ENCODE data around the gene MON2. TPM values are rescaled to one million over a fixed set of nuclear protein-coding genes. Genes with fewer than 3 reads are reported as not detected.
A peak's percentile ranks its signal among the peaks of the same experiment; 100 is the strongest.

MON2 gene
- total RNA-seq (2021; ENCODE audit: unreplicated experiment) (30.1 TPM), Bru-seq, nascent RNA (percentile 79 among the genes with signal in this experiment), BruChase-seq, experiment 1, labeled RNA remaining after a 2-hour chase (percentile 81 among the genes with signal in this experiment), BruChase-seq, experiment 2, labeled RNA remaining after a 6-hour chase (percentile 77 among the genes with signal in this experiment)
- polyA plus RNA-seq (2012; ENCODE audit: insufficient read length), result 8.9 TPM
- long read RNA-seq, full-length matches to known transcripts, result 4 of 38 reads
- long read RNA-seq, partial matches to known transcripts, result 16 of 38 reads
- long read RNA-seq, other reads (novel, unspliced or antisense), result 18 of 38 reads

DNA sequence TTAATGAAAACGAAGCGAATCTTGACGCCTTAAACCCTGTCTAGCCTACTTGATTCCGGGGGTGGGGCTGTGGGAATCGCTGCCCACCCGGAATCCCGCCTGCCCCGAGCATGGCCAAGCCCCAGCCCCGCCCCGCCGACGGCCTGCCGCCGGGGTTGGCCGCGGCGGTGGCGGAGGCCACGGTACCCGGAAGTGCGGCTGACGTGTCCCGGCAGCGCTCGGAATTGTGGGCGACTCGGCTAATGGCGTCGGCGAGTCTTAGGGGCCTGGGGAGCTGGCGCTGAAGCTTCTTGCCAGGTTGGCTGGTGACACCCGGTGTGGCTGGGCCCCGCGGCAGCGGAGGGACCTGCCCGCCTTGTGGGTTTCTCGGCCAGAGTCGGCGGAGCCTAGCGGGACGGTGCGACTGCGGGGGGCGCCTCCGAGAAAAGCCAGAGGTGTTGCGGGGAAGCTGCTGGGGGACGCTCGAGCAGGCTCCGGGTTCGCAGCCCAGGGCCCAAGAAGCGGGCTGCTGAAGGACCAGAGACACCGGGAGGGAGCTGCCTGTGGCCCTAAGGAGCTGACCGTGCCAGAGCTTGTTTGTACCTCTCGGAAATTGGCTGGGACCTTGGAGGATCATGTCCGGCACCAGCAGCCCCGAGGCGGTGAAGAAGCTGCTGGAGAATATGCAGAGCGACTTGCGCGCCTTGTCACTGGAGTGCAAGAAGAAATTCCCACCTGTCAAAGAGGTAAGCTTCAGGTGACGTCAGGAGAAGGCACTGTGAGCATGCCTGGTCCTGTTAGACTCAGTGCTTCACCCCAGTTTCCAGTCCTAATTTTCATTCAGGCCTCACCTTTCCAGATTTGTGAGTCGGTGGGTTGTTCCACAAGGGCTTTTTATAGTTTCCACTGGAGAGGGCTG lies at the start of gene MON2:
Gene MON2 (plus strand): TSS at position 233 of the 898 bp plus-strand sequence. CDS start 382 bp downstream, at position 615.
- in situ Hi-C loops (cut with HindIII; ENCODE audit: low pct_unique_long_range_greater_than_20kb, low sequenced_read_pairs), result no loop called here
- Histone ChIP-seq H3K27ac (ENCODE audit: low read length) (peak within 1 kb of the TSS; percentile 92), H3K27me3 (ENCODE audit: control insufficient read depth, insufficient read depth, low read length) (no peaks in the 10 kb centered on the region), H3K9me3 (ENCODE audit: control insufficient read depth, insufficient read depth, low read depth, low read length) (peaks cover 10% of the 10 kb centered on the region; the same call in 1 of the 2 replicates), H3K36me3 (ENCODE audit: control insufficient read depth, insufficient read depth, low read length) (no peaks in the 10 kb centered on the region; the same call in 1 of the 2 replicates), H3K4me1 (ENCODE audit: control insufficient read depth, insufficient read depth, low read length) (peaks cover 7% of the 10 kb centered on the region; the same call in 1 of the 2 replicates), H3K4me3 (ENCODE audit: low read depth in 2 of 2, low read length in 2 of 2) (peak within 1 kb of the TSS; percentile 98)
- DNase-seq (ENCODE audit: low read depth, low spot score) (peak; percentile 22), ATAC-seq (peak; percentile 100)
- intact Hi-C loops (cut with micrococcal nuclease; ENCODE audit: unreplicated experiment), result no loop called here
- ChIA-PET CTCF (interaction anchor here (1.2 kb wide), 1 partner anchor 31 kb away, joined by 4 read pairs; no protein-coding TSS in a partner anchor), POLR2A (no interaction called here)
- TF ChIP-seq, protein P1, sequence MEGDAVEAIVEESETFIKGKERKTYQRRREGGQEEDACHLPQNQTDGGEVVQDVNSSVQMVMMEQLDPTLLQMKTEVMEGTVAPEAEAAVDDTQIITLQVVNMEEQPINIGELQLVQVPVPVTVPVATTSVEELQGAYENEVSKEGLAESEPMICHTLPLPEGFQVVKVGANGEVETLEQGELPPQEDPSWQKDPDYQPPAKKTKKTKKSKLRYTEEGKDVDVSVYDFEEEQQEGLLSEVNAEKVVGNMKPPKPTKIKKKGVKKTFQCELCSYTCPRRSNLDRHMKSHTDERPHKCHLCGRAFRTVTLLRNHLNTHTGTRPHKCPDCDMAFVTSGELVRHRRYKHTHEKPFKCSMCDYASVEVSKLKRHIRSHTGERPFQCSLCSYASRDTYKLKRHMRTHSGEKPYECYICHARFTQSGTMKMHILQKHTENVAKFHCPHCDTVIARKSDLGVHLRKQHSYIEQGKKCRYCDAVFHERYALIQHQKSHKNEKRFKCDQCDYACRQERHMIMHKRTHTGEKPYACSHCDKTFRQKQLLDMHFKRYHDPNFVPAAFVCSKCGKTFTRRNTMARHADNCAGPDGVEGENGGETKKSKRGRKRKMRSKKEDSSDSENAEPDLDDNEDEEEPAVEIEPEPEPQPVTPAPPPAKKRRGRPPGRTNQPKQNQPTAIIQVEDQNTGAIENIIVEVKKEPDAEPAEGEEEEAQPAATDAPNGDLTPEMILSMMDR (IDR thresholded peaks at IDR 0.05), result no peak
- TF ChIP-seq SIN3A (IDR thresholded peaks at IDR 0.05; ENCODE audit: borderline replicate concordance, insufficient read depth, low read depth, low read length), result peak; percentile 90
- peak; percentile 86 for TF ChIP-seq POLR2AphosphoS5 (IDR thresholded peaks at IDR 0.05; ENCODE audit: low read depth, low read length)
- BruUV-seq (replicated peaks), result no TSS peak

- intact Hi-C loops (cut with micrococcal nuclease; ENCODE audit: unreplicated experiment) (no loop called here), in situ Hi-C loops (cut with HindIII; ENCODE audit: low pct_unique_long_range_greater_than_20kb, low sequenced_read_pairs) (no loop called here)
- ChIA-PET POLR2A (no interaction called here), CTCF (interaction anchor here (0.6 to 0.8 kb wide), 2 partner anchors 768 to 812 kb away, joined by 5 to 9 read pairs; no protein-coding TSS in a partner anchor)
- Histone ChIP-seq H3K36me3 (ENCODE audit: control insufficient read depth, insufficient read depth, low read length) (no peaks in the 10 kb centered on the region), H3K27ac (ENCODE audit: low read length) (no peak overlapping the region), H3K27me3 (ENCODE audit: control insufficient read depth, insufficient read depth, low read length) (peaks cover 2% of the 10 kb centered on the region; the same call in 1 of the 2 replicates), H3K4me3 (ENCODE audit: low read depth in 2 of 2, low read length in 2 of 2) (no peak overlapping the region), H3K9me3 (ENCODE audit: control insufficient read depth, insufficient read depth, low read depth, low read length) (no peaks in the 10 kb centered on the region; the same call in 1 of the 2 replicates), H3K4me1 (ENCODE audit: control insufficient read depth, insufficient read depth, low read length) (no peaks in the 10 kb centered on the region)
- no TSS peak for BruUV-seq (replicated peaks)
- no peak for TF ChIP-seq TCF7L2 (IDR thresholded peaks at IDR 0.05; ENCODE audit: low read depth, low read length)
- TF ChIP-seq, protein P1 (IDR thresholded peaks at IDR 0.05), result no peak
- no peak for TF ChIP-seq SIN3A (IDR thresholded peaks at IDR 0.05; ENCODE audit: borderline replicate concordance, insufficient read depth, low read depth, low read length)
- no peak for TF ChIP-seq REST (IDR thresholded peaks at IDR 0.05; ENCODE audit: insufficient read depth in 1 of 2, low read depth in 2 of 2, low read length in 1 of 2)
- TF ChIP-seq POLR2AphosphoS5 (IDR thresholded peaks at IDR 0.05; ENCODE audit: low read depth, low read length), result no peak
- DNase-seq (ENCODE audit: low read depth, low spot score), result no peak
- ATAC-seq, result no peak
Observed at GRCh38 chr12:62426089-62426488, 40.5 kb upstream of the MON2 start.
